Measurements from ENCODE around the gene GP5. TPM values are rescaled to one million over a fixed set of nuclear protein-coding genes. Genes with fewer than 3 reads are reported as not detected.

Gene GP5
- total RNA-seq, 3 donors from 2014 or later (not counting 1 experiment from before 2014, with no cell fraction given), result 0.63 to 0.88 (median 0.80) TPM

- Histone ChIP-seq H3K4me1 (ENCODE audit: control insufficient read depth, insufficient read depth, low read length) (peaks cover 18% of the 10 kb centered on the region), H3K4me3 (ENCODE audit: low read length) (no peak overlapping the region), H3K27me3 (ENCODE audit: control insufficient read depth, insufficient read depth, low read length) (peaks cover 3% of the 10 kb centered on the region), H3K27ac (ENCODE audit: low read length) (no peak overlapping the region), H3K9me3 (ENCODE audit: control insufficient read depth, insufficient read depth, low read length) (no peaks in the 10 kb centered on the region), H3K36me3 (ENCODE audit: control insufficient read depth, insufficient read depth, low read length) (peaks cover 3% of the 10 kb centered on the region)
- H3K4me1 Mint-ChIP-seq, result peaks cover 29 to 31% of the 10 kb centered on the region in 2 donors
- no peak for ATAC-seq
- intact Hi-C loops (cut with micrococcal nuclease), result no loop called here
- TF ChIP-seq, protein P1, sequence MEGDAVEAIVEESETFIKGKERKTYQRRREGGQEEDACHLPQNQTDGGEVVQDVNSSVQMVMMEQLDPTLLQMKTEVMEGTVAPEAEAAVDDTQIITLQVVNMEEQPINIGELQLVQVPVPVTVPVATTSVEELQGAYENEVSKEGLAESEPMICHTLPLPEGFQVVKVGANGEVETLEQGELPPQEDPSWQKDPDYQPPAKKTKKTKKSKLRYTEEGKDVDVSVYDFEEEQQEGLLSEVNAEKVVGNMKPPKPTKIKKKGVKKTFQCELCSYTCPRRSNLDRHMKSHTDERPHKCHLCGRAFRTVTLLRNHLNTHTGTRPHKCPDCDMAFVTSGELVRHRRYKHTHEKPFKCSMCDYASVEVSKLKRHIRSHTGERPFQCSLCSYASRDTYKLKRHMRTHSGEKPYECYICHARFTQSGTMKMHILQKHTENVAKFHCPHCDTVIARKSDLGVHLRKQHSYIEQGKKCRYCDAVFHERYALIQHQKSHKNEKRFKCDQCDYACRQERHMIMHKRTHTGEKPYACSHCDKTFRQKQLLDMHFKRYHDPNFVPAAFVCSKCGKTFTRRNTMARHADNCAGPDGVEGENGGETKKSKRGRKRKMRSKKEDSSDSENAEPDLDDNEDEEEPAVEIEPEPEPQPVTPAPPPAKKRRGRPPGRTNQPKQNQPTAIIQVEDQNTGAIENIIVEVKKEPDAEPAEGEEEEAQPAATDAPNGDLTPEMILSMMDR (IDR thresholded peaks at IDR 0.05), result no peak
- no peak for DNase-seq
- 92% methylated on average over 8 of the region's 8 CpGs for WGBS (ENCODE audit: insufficient coverage)
- no peaks in the 10 kb centered on the region for H3K36me3 Mint-ChIP-seq
- no peak overlapping the region for H3K4me3 Mint-ChIP-seq
- peaks cover 0 to 6% of the 10 kb centered on the region in 2 donors for H3K27me3 Mint-ChIP-seq (ENCODE audit: low read depth in 2 of 2)
- H3K9me3 Mint-ChIP-seq, result no peaks in the 10 kb centered on the region
- no peak overlapping the region for H3K27ac Mint-ChIP-seq
These were observed 2.8 kb upstream of the GP5 start for GRCh38 chr3:194401868-194402329.

DNA sequence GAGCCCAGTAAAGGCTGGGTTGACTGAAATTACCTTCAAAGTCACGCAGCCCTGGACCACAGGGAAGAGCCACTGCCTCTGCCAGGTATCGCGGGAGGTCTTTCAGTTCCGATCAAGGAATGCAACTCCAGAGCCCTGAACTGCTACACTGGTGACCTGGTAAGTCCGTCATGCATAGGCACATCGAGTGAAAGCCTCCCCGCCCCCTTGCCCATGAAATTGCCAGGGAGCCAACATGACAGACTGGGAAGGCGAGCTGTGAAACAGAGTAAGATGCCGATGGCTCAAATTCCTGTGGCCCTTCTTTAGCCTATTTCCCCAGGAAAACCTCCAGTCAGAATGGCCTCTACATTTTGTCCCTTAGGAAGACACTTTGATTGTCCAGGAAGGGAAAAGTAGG, 2.3 kb upstream of the GP5 start:
- intact Hi-C loops (cut with micrococcal nuclease), result no loop called here
- 91% methylated on average over 9 of the region's 9 CpGs for WGBS (ENCODE audit: insufficient coverage)
- Mint-ChIP-seq H3K9me3 (no peaks in the 10 kb centered on the region), H3K27me3 (ENCODE audit: low read depth in 2 of 2) (peaks cover 0 to 6% of the 10 kb centered on the region in 2 donors), H3K4me1 (peaks cover 31 to 34% of the 10 kb centered on the region in 2 donors), H3K36me3 (no peaks in the 10 kb centered on the region), H3K27ac (no peak overlapping the region), H3K4me3 (no peak overlapping the region)
- Histone ChIP-seq H3K27me3 (ENCODE audit: control insufficient read depth, insufficient read depth, low read length) (peaks cover 3% of the 10 kb centered on the region), H3K9me3 (ENCODE audit: control insufficient read depth, insufficient read depth, low read length) (no peaks in the 10 kb centered on the region), H3K4me1 (ENCODE audit: control insufficient read depth, insufficient read depth, low read length) (peaks cover 18% of the 10 kb centered on the region), H3K36me3 (ENCODE audit: control insufficient read depth, insufficient read depth, low read length) (peaks cover 3% of the 10 kb centered on the region), H3K27ac (ENCODE audit: low read length) (no peak overlapping the region), H3K4me3 (ENCODE audit: low read length) (no peak overlapping the region)
- TF ChIP-seq, protein P1 (IDR thresholded peaks at IDR 0.05), result no peak
- ATAC-seq, result no peak
- DNase-seq, result no peak

- Histone ChIP-seq H3K4me1 (ENCODE audit: control insufficient read depth, insufficient read depth, low read length) (peaks cover 18% of the 10 kb centered on the region), H3K27me3 (ENCODE audit: control insufficient read depth, insufficient read depth, low read length) (peaks cover 3% of the 10 kb centered on the region), H3K4me3 (ENCODE audit: low read length) (no peak overlapping the region), H3K36me3 (ENCODE audit: control insufficient read depth, insufficient read depth, low read length) (peaks cover under 1% of the 10 kb centered on the region), H3K27ac (ENCODE audit: low read length) (no peak overlapping the region), H3K9me3 (ENCODE audit: control insufficient read depth, insufficient read depth, low read length) (no peaks in the 10 kb centered on the region)
- Mint-ChIP-seq H3K9me3 (no peaks in the 10 kb centered on the region), H3K4me1 (peaks cover 36 to 44% of the 10 kb centered on the region in 2 donors), H3K27ac (no peak overlapping the region), H3K27me3 (ENCODE audit: low read depth in 2 of 2) (peaks cover 0 to 8% of the 10 kb centered on the region in 2 donors), H3K36me3 (no peaks in the 10 kb centered on the region), H3K4me3 (no peak overlapping the region)
- intact Hi-C loops (cut with micrococcal nuclease), result no loop called here
- DNase-seq, result no peak
- 74% methylated on average over 15 of the region's 15 CpGs for WGBS (ENCODE audit: insufficient coverage)
- no peak for ATAC-seq
- TF ChIP-seq, protein P1 (IDR thresholded peaks at IDR 0.05), result no peak
These were observed 877 bp upstream of the GP5 start for GRCh38 chr3:194399874-194400411.

All from natural killer cell (primary cell).